ENCODE data around the gene ILDR1.

DNA sequence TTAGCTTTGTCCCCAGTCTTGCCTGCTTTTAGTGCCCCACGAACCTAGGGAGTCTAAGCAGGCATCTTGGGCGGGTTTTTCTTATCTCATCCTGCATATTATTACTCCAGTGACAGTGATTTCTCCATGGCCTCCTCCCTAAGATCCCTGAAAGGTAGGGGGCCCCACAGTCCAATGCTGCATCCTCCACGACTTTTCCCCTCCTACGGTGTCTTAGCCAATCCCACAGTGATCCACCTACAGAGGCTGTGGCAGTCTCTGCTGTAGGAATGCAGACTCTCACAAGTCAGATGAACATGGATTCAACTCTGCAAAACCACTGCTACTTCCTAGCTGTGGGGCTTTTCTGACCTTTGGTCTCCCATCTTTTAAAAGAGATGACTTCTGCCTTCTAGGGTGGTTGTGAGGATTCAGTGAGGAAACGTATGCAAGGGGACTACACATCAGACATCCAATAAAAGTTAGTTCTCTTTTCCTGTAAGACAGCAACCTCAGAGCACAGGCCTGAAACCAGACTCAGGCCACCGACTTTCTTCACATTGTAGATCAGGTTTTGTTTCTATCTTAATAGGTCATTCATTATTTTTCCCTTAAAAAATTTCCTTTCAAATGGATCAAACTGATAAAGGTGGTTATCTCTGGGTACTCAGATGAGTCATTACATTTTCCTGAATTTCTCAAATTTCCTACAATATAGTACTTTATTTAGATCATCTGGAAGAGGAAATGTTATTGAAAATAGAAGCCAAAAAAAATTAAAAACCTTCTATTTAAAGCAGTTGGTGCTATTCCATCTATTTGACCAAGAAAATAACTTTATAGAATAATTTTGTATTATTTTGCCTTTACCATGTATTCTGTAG lies 23.2 kb downstream of the ILDR1 start:
- TF ChIP-seq POLR2A (IDR thresholded peaks at IDR 0.05) (no peak), CTCF (IDR thresholded peaks at IDR 0.05) (no peak), EP300 (IDR thresholded peaks at IDR 0.05) (no peak)
